Measurements from ENCODE around the gene CFAP61. TPM values are rescaled to one million over a fixed set of nuclear protein-coding genes. Genes with fewer than 3 reads are reported as not detected.
"Not testable (repeated sequence)": the region's sequence is repeated elsewhere in the genome, so short reads cannot be mapped to it uniquely, and the experiment has no call there.

CFAP61 gene
- total RNA-seq, 1 experiment from 2014 or later: 0.06 TPM

- no peak for DNase-seq (ENCODE audit: low read depth)
Measured at GRCh38 chr20:20092827-20093226, 40.5 kb downstream of the CFAP61 start.

- DNase-seq (ENCODE audit: low read depth): no peak
Measured at GRCh38 chr20:20094410-20094809, 42.1 kb downstream of the CFAP61 start.

- no peak for DNase-seq (ENCODE audit: low read depth)
Measured at GRCh38 chr20:20095114-20095872, 43.0 kb downstream of the CFAP61 start.

GRCh38 chr20:20096421-20096820, 44.1 kb downstream of the CFAP61 start:
- DNase-seq (ENCODE audit: low read depth): no peak

GRCh38 chr20:20100881-20101280, 48.5 kb downstream of the CFAP61 start:
- no peak for DNase-seq (ENCODE audit: low read depth)

- peak; percentile 1 for DNase-seq (ENCODE audit: low read depth)
Measured at GRCh38 chr20:20102163-20102562, 49.8 kb downstream of the CFAP61 start.

- DNase-seq (ENCODE audit: low read depth): no peak
Measured at GRCh38 chr20:20102716-20103258, 50.5 kb downstream of the CFAP61 start.

GRCh38 chr20:20103486-20103885, 51.2 kb downstream of the CFAP61 start:
- no peak for DNase-seq (ENCODE audit: low read depth)

- not testable (repeated sequence) for DNase-seq (ENCODE audit: low read depth)
Measured at GRCh38 chr20:20123187-20123586, 70.9 kb downstream of the CFAP61 start.

- peak; percentile 5 for DNase-seq (ENCODE audit: low read depth)
Measured at GRCh38 chr20:20130399-20130798, 78.1 kb downstream of the CFAP61 start.

- DNase-seq (ENCODE audit: low read depth): no peak
Measured at GRCh38 chr20:20134941-20135575, 82.7 kb downstream of the CFAP61 start.

GRCh38 chr20:20136313-20136712, 84.0 kb downstream of the CFAP61 start:
- DNase-seq (ENCODE audit: low read depth): no peak

GRCh38 chr20:20137851-20138250, 85.5 kb downstream of the CFAP61 start:
- DNase-seq (ENCODE audit: low read depth): no peak

- DNase-seq (ENCODE audit: low read depth): no peak
Measured at GRCh38 chr20:20138301-20139064, 86.2 kb downstream of the CFAP61 start.

GRCh38 chr20:20139403-20139802, 87.1 kb downstream of the CFAP61 start:
- no peak for DNase-seq (ENCODE audit: low read depth)

- DNase-seq (ENCODE audit: low read depth): no peak
Measured at GRCh38 chr20:20143165-20143564, 90.8 kb downstream of the CFAP61 start.

- no peak for DNase-seq (ENCODE audit: low read depth)
Measured at GRCh38 chr20:20143646-20144045, 91.3 kb downstream of the CFAP61 start.

- no peak for DNase-seq (ENCODE audit: low read depth)
Measured at GRCh38 chr20:20148779-20149178, 96.4 kb downstream of the CFAP61 start.

- DNase-seq (ENCODE audit: low read depth): no peak
Measured at GRCh38 chr20:20150241-20150640, 97.9 kb downstream of the CFAP61 start.

- no peak for DNase-seq (ENCODE audit: low read depth)
Measured at GRCh38 chr20:20160520-20160919, 108.2 kb downstream of the CFAP61 start.

GRCh38 chr20:20161611-20162010, 109.3 kb downstream of the CFAP61 start:
- DNase-seq (ENCODE audit: low read depth): no peak

GRCh38 chr20:20167698-20168097, 115.4 kb downstream of the CFAP61 start:
- no peak for DNase-seq (ENCODE audit: low read depth)

Measured in LHCN-M2 (cell line).